Measurements from ENCODE around the gene RAD51B.

RAD51B gene

GRCh38 chr14:68492381-68493151 lies 673.0 kb downstream of the RAD51B start:
- H3K27ac ChIP-seq, result no peak overlapping the region
- H3K4me3 ChIP-seq (ENCODE audit: low read depth, low read length), result no peak overlapping the region
- no peak for TF ChIP-seq CTCF (IDR thresholded peaks at IDR 0.05; ENCODE audit: low read depth, low read length, missing control alignments)
- H3K27me3 ChIP-seq (replicated peaks), result no peaks in the 10 kb centered on the region
- no peaks in the 10 kb centered on the region for H3K36me3 ChIP-seq (replicated peaks)
- no peak for DNase-seq
- in situ Hi-C loops (cut with HindIII; ENCODE audit: low pct_ligation_motif_present, low sequenced_read_pairs), result no loop called here

GRCh38 chr14:68493152-68493911 lies 673.8 kb downstream of the RAD51B start:
- Histone ChIP-seq H3K4me3 (ENCODE audit: low read depth, low read length) (no peak overlapping the region), H3K27me3 (replicated peaks) (no peaks in the 10 kb centered on the region), H3K27ac (no peak overlapping the region), H3K36me3 (replicated peaks) (no peaks in the 10 kb centered on the region)
- in situ Hi-C loops (cut with HindIII; ENCODE audit: low pct_ligation_motif_present, low sequenced_read_pairs), result no loop called here
- no peak for TF ChIP-seq CTCF (IDR thresholded peaks at IDR 0.05; ENCODE audit: low read depth, low read length, missing control alignments)
- DNase-seq, result no peak

- in situ Hi-C loops (cut with HindIII; ENCODE audit: low pct_ligation_motif_present, low sequenced_read_pairs), result no loop called here
- Histone ChIP-seq H3K4me3 (ENCODE audit: low read depth, low read length) (no peak overlapping the region), H3K36me3 (replicated peaks) (no peaks in the 10 kb centered on the region), H3K27ac (no peak overlapping the region), H3K27me3 (replicated peaks) (no peaks in the 10 kb centered on the region)
- TF ChIP-seq CTCF (IDR thresholded peaks at IDR 0.05; ENCODE audit: low read depth, low read length, missing control alignments), result no peak
- DNase-seq, result no peak
Observed at GRCh38 chr14:68495101-68496039, 675.8 kb downstream of the RAD51B start.

- H3K4me3 ChIP-seq (ENCODE audit: low read depth, low read length), result no peak overlapping the region
- no peak overlapping the region for H3K27ac ChIP-seq
- no peak for TF ChIP-seq CTCF (IDR thresholded peaks at IDR 0.05; ENCODE audit: low read depth, low read length, missing control alignments)
- no peak for DNase-seq
- no peaks in the 10 kb centered on the region for H3K36me3 ChIP-seq (replicated peaks)
- no peaks in the 10 kb centered on the region for H3K27me3 ChIP-seq (replicated peaks)
- in situ Hi-C loops (cut with HindIII; ENCODE audit: low pct_ligation_motif_present, low sequenced_read_pairs), result no loop called here
Observed at GRCh38 chr14:68497011-68497410, 677.4 kb downstream of the RAD51B start.

DNA sequence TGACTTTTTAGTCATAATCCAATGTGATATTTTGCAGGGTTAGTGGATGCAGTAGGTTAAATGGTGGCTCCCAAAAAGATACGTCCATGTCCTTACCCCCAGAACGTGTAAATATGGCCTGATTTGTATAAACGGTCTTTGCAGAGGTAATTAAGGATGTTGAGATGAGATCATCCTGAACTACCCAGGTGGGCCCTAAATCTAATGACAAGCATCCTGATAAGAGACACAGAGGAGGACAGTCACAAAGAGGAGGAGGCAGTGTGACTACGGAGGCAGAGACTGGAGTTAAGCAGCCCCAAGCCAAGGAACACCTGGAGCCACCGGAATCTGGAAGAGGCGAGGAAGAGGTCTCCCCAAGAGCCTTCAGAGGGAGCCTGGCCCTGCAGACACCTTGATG lies 679.9 kb downstream of the RAD51B start:
- Histone ChIP-seq H3K36me3 (replicated peaks) (no peaks in the 10 kb centered on the region), H3K4me3 (ENCODE audit: low read depth, low read length) (no peak overlapping the region), H3K27me3 (replicated peaks) (no peaks in the 10 kb centered on the region), H3K27ac (no peak overlapping the region)
- no peak for TF ChIP-seq CTCF (IDR thresholded peaks at IDR 0.05; ENCODE audit: low read depth, low read length, missing control alignments)
- DNase-seq, result no peak
- in situ Hi-C loops (cut with HindIII; ENCODE audit: low pct_ligation_motif_present, low sequenced_read_pairs), result no loop called here
